Stimulated activated CD8-positive, alpha-beta memory T cell treated with anti-CD3 and anti-CD28 coated beads, Interleukin-7, amount 100 ng/mL, for 48 hours (primary cell): ENCODE measurements around the gene CNTFR.

Experiments used
- DNase-seq, 2 donors: peaks; one replicate each; pipeline ENCODE4 v3.0.0-alpha.2; 2020; ENCODE audit warnings: low read depth in 1 of 2; ENCODE audit errors: extremely low read depth in 1 of 2

Gene CNTFR

GRCh38 chr9:34526026-34526425, 63.5 kb downstream of the CNTFR start:
- DNase-seq, result no peak

- no peak for DNase-seq
Observed at GRCh38 chr9:34524349-34524748, 65.2 kb downstream of the CNTFR start.

GRCh38 chr9:34522971-34523797, 66.3 kb downstream of the CNTFR start, which contains the start of gene ENHO:
TSS of gene ENHO (minus strand) at chr9:34522990. CDS start at chr9:34521695, 1,295 bp downstream.
- DNase-seq, result peak; percentile 69 to 82

GRCh38 chr9:34522091-34522887, 67.2 kb downstream of the CNTFR start:
- no peak for DNase-seq

- no peak for DNase-seq
Observed at GRCh38 chr9:34521406-34522045, 68.0 kb downstream of the CNTFR start.

- DNase-seq, result no peak
Observed at GRCh38 chr9:34520505-34521385, 68.8 kb downstream of the CNTFR start.

GRCh38 chr9:34520096-34520495, 69.4 kb downstream of the CNTFR start:
- DNase-seq, result no peak

- DNase-seq, result no peak
Observed at GRCh38 chr9:34519321-34520020, 70.1 kb downstream of the CNTFR start.

GRCh38 chr9:34518896-34519295, 70.6 kb downstream of the CNTFR start:
- DNase-seq, result no peak

GRCh38 chr9:34518110-34518616, 71.4 kb downstream of the CNTFR start:
- no peak for DNase-seq

GRCh38 chr9:34517185-34517584, 72.3 kb downstream of the CNTFR start:
- no peak for DNase-seq

GRCh38 chr9:34515959-34516358, 73.6 kb downstream of the CNTFR start:
- no peak for DNase-seq

- DNase-seq, result no peak
Observed at GRCh38 chr9:34514816-34515215, 74.7 kb downstream of the CNTFR start.

- no peak for DNase-seq
Observed at GRCh38 chr9:34514401-34514800, 75.1 kb downstream of the CNTFR start.

- DNase-seq, result no peak
Observed at GRCh38 chr9:34513567-34514214, 75.8 kb downstream of the CNTFR start.

GRCh38 chr9:34512131-34513078, 77.1 kb downstream of the CNTFR start:
- DNase-seq, result no peak

- DNase-seq, result no peak
Observed at GRCh38 chr9:34510497-34511468, 78.7 kb downstream of the CNTFR start.
